ENCODE measurements around the gene C1QL1.

C1QL1 gene

GRCh38 chr17:44988044-44988942 lies 20.2 kb upstream of the C1QL1 start:
- DNase-seq = no peak

GRCh38 chr17:44983563-44983962 lies 15.5 kb upstream of the C1QL1 start:
- no peak for DNase-seq

GRCh38 chr17:44982113-44982702 lies 14.1 kb upstream of the C1QL1 start:
- no peak for DNase-seq

GRCh38 chr17:44981221-44981968 lies 13.3 kb upstream of the C1QL1 start:
- peak; percentile 36 for DNase-seq

GRCh38 chr17:44979426-44979995 lies 11.4 kb upstream of the C1QL1 start:
- peak; percentile 57 for DNase-seq

- DNase-seq = no peak
Measured at GRCh38 chr17:44978807-44979206, 10.7 kb upstream of the C1QL1 start.

- no peak for DNase-seq
Measured at GRCh38 chr17:44977814-44978550, 9.9 kb upstream of the C1QL1 start.

GRCh38 chr17:44977065-44977464 lies 9.0 kb upstream of the C1QL1 start:
- DNase-seq = no peak

- DNase-seq = peak; percentile 83
Measured at GRCh38 chr17:44976206-44976605, 8.1 kb upstream of the C1QL1 start.

- no peak for DNase-seq
Measured at GRCh38 chr17:44972953-44973352, 4.8 kb upstream of the C1QL1 start.

- no peak for DNase-seq
Measured at GRCh38 chr17:44971776-44972483, 3.8 kb upstream of the C1QL1 start.

GRCh38 chr17:44970136-44970741 lies 2.1 kb upstream of the C1QL1 start:
- DNase-seq = no peak

GRCh38 chr17:44969144-44969780 lies 1.2 kb upstream of the C1QL1 start:
- DNase-seq = no peak

GRCh38 chr17:44967907-44968224 lies 237 bp downstream of the C1QL1 start:
- no peak for DNase-seq

GRCh38 chr17:44967026-44967906 lies 837 bp downstream of the C1QL1 start:
- no peak for DNase-seq

GRCh38 chr17:44966348-44967025 lies 1.6 kb downstream of the C1QL1 start:
- DNase-seq = no peak

GRCh38 chr17:44965481-44966234 lies 2.4 kb downstream of the C1QL1 start:
- no peak for DNase-seq

- DNase-seq = no peak
Measured at GRCh38 chr17:44961921-44962350, 6.2 kb downstream of the C1QL1 start.

- DNase-seq = no peak
Measured at GRCh38 chr17:44960691-44961090, 7.4 kb downstream of the C1QL1 start.

All from NCI-H510A treated with DMSO at 0.1 percent for 48 hours (cell line).